Bronchial epithelial cell (primary cell): ENCODE measurements around the gene SKA1. TPM values are rescaled to one million over a fixed set of nuclear protein-coding genes. Genes with fewer than 3 reads are reported as not detected.

ENCODE experiments used
- DNase-seq: peaks from one replicate; pipeline ENCODE4 v3.0.0-alpha.2; 2010; ENCODE audit warnings: low read depth
- FAIRE-seq: peaks from 2 replicates; lab custom pipeline; 2011; peaks lifted over from hg19 to GRCh38; lab: Jason Lieb, UNC
- H3K27me3 ChIP-seq: 2 replicates; pipeline ENCODE4 v1.5.1; 2011; ENCODE audit warnings: low read length; ENCODE audit not compliant: control insufficient read depth, insufficient read depth
- H3K36me3 ChIP-seq: 2 replicates; pipeline ENCODE4 v1.5.1; 2011; ENCODE audit warnings: low read length; ENCODE audit not compliant: control insufficient read depth, insufficient read depth
- H3K4me3 ChIP-seq: 2 replicates; pipeline ENCODE4 v1.5.1; 2011; ENCODE audit warnings: mild to moderate bottlenecking, low read depth, low read length, control low read depth
- CTCF ChIP-seq: IDR thresholded peaks from 2 replicates; pipeline ENCODE4 v1.5.1; 2011; ENCODE audit warnings: mild to moderate bottlenecking, moderate library complexity, low read length, control low read depth, inconsistent platforms; ENCODE audit not compliant: insufficient read depth, severe bottlenecking
- total RNA-seq: library from RNA; depleted of rRNA; stranded (reverse); fragments of >200 nt; gene quantifications from 2 replicates; pipeline ENCODE4 v1.2.1, GENCODE V29; 2014

Gene SKA1
- total RNA-seq, 1 donor from 2014 or later, result 0.26 TPM

DNA sequence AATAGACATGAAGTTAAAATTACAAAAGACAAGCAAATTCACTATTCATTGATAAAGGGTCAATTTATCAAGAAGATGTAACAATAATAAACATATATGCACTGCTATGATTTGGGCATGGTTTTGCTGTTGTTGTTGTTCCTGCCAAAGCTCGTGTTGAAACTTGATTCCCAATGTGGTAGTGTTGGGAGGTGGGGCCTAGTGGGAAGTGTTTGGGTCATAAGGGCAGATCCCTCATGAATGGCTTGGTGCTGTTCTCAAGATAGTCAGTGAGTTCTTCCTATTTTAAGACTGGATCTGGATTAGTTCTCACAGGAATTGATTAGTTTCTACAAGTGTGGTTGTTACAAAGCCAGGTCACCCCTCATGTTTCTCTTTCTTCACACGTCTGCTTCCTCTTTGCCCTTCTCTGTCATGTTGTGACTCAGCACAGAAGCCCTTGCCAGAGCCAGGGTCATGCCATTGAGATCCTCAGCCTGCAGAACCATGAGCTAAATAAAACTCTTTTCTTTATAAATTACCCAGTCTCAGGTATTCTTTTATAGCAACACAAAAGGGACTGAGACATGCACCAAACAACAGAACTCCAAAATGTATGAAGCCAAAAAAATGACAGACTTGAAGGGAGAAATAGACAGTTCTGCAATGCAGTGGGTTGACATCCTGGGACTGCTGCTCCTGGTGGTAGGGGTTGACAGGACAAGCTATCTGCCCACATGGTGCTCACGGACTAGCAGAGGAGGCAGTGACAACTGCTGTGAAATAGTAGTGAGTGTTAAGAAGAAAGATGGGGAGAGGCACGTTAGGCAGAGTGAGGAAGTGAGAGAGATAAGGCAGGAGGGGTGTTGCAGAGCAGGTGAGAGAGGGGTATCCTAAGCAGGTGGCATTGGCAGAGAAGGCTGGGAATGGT lies 18.6 kb upstream of the SKA1 start:
- H3K36me3 ChIP-seq, result no peaks in the 10 kb centered on the region
- no peak overlapping the region for H3K4me3 ChIP-seq
- DNase-seq (peak; percentile 75), FAIRE-seq (no peak)
- TF ChIP-seq CTCF, result no peak
- H3K27me3 ChIP-seq, result no peaks in the 10 kb centered on the region

GRCh38 chr18:50358844-50359243 lies 16.0 kb upstream of the SKA1 start:
- DNase-seq (no peak), FAIRE-seq (peak; percentile 47)
- TF ChIP-seq CTCF, result no peak
- Histone ChIP-seq H3K27me3 (no peaks in the 10 kb centered on the region), H3K36me3 (no peaks in the 10 kb centered on the region), H3K4me3 (no peak overlapping the region)

DNA sequence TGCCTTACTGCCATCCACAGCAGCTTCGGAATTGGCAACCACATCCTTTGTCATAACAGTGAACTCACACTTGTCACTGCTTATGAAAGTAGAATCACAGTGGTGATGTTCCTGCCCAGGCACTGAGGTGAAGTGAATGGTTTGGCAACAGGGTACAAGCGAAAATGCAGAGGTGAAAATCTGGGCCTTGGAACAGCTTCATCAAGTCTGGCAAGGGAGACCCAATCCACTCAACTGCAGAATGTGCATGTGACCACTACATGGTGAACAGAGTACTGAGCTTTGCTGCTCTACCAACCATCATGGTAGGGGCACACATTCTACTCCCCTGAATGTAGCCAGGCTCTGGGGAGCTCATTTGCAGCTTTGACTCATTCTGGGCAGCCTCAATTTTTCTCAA lies 15.0 kb upstream of the SKA1 start:
- TF ChIP-seq CTCF, result no peak
- H3K36me3 ChIP-seq, result no peaks in the 10 kb centered on the region
- H3K27me3 ChIP-seq, result no peaks in the 10 kb centered on the region
- no peak overlapping the region for H3K4me3 ChIP-seq
- DNase-seq (no peak), FAIRE-seq (no peak)

- Histone ChIP-seq H3K4me3 (no peak overlapping the region), H3K36me3 (no peaks in the 10 kb centered on the region), H3K27me3 (no peaks in the 10 kb centered on the region)
- TF ChIP-seq CTCF, result no peak
- FAIRE-seq (no peak), DNase-seq (no peak)
Measured at GRCh38 chr18:50360611-50361010, 14.2 kb upstream of the SKA1 start.

- no peak overlapping the region for H3K4me3 ChIP-seq
- DNase-seq, result no peak
- no peak for TF ChIP-seq CTCF
- no peaks in the 10 kb centered on the region for H3K36me3 ChIP-seq
- H3K27me3 ChIP-seq, result no peaks in the 10 kb centered on the region
- no peak for FAIRE-seq
Measured at GRCh38 chr18:50369672-50370071, 5.2 kb upstream of the SKA1 start.
